GM23248 (cell line): ENCODE data around the gene VGF. TPM values are rescaled to one million over a fixed set of nuclear protein-coding genes. Genes with fewer than 3 reads are reported as not detected.
"Not testable (repeated sequence)": the region's sequence is repeated elsewhere in the genome, so short reads cannot be mapped to it uniquely, and the experiment has no call there.

Experiments used
- DNase-seq: peaks from one replicate; pipeline ENCODE4 v3.0.0-alpha.2; 2015
- H2AFZ ChIP-seq: fragments of 200-600 bp; sonication (generic); 2 replicates; pipeline ENCODE4 v1.6.1; 2016; ENCODE audit warnings: antibody characterized with exemption
- H3F3A ChIP-seq: fragments of 200-600 bp; sonication (generic); 2 replicates; pipeline ENCODE4 v1.6.1; 2016; ENCODE audit warnings: mild to moderate bottlenecking, antibody characterized with exemption, mixed run types; ENCODE audit not compliant: insufficient read depth
- H3K27ac ChIP-seq: fragments of 200-600 bp; sonication (generic); 2 replicates; pipeline ENCODE4 v1.5.1; 2016; ENCODE audit warnings: mild to moderate bottlenecking
- H3K27me3 ChIP-seq: fragments of 200-600 bp; sonication (generic); replicated peaks from 2 replicates; pipeline ENCODE4 v1.6.1; 2016; ENCODE audit warnings: mild to moderate bottlenecking; ENCODE audit not compliant: insufficient read depth
- H3K36me3 ChIP-seq: fragments of 200-600 bp; sonication (generic); 2 replicates; pipeline ENCODE4 v1.6.1; 2016; ENCODE audit warnings: low read depth, mild to moderate bottlenecking
- H3K4me1 ChIP-seq: fragments of 200-600 bp; sonication (generic); 2 replicates; pipeline ENCODE4 v1.6.1; 2016; ENCODE audit warnings: mild to moderate bottlenecking; ENCODE audit not compliant: insufficient read depth
- H3K4me2 ChIP-seq: fragments of 200-600 bp; sonication (generic); one replicate; pipeline ENCODE4 v1.6.1; 2016; ENCODE audit warnings: mild to moderate bottlenecking; ENCODE audit not compliant: unreplicated experiment
- H3K4me3 ChIP-seq: fragments of 200-600 bp; sonication (generic); 2 replicates; pipeline ENCODE4 v1.5.1; 2016; ENCODE audit warnings: mild to moderate bottlenecking
- H3K79me2 ChIP-seq: fragments of 200-600 bp; sonication (generic); 2 replicates; pipeline ENCODE4 v1.6.1; 2016; ENCODE audit warnings: mild to moderate bottlenecking; ENCODE audit not compliant: insufficient read depth
- H3K9ac ChIP-seq: fragments of 200-600 bp; sonication (generic); 2 replicates; pipeline ENCODE4 v1.6.1; 2016; ENCODE audit warnings: mild to moderate bottlenecking
- H3K9me2 ChIP-seq: fragments of 200-600 bp; sonication (generic); 2 replicates; pipeline ENCODE4 v1.6.1; 2016; ENCODE audit warnings: mixed run types, mild to moderate bottlenecking, moderate library complexity; ENCODE audit not compliant: insufficient read depth
- H3K9me3 ChIP-seq: fragments of 200-600 bp; sonication (generic); one replicate; pipeline ENCODE4 v1.6.1; 2017; ENCODE audit warnings: low read depth
- H4K20me1 ChIP-seq: fragments of 200-600 bp; sonication (generic); 2 replicates; pipeline ENCODE4 v1.6.0; 2016; ENCODE audit not compliant: insufficient read depth
- EZH2 ChIP-seq: fragments of 200-600 bp; sonication (generic); IDR thresholded peaks from 2 replicates; pipeline ENCODE4 v1.6.1; 2018; ENCODE audit warnings: antibody characterized with exemption, mild to moderate bottlenecking; ENCODE audit not compliant: insufficient read depth, poor library complexity, severe bottlenecking
- EZH2phosphoT487 ChIP-seq: fragments of 200-600 bp; sonication (generic); IDR thresholded peaks from 2 replicates; pipeline ENCODE4 v1.6.1; 2018; ENCODE audit warnings: antibody characterized with exemption, moderate library complexity, mild to moderate bottlenecking, low read depth; ENCODE audit not compliant: insufficient read depth
- WGBS, 2 experiments: methylation state at CpG; one replicate each; pipeline ENCODE4 v1.1.6; 2015 to 2017; ENCODE audit warnings: low lambda C conversion rate in 2 of 2, low coverage in 1 of 2; ENCODE audit errors: missing lambda C conversion rate in 2 of 2; 5-methylcytosine and 5-hydroxymethylcytosine counted together
- in situ Hi-C: fragments of 300-500 bp; cut with MboI; formaldehyde crosslinking; loops from 2 replicates; pipeline ENCODE4 v1.15.0; 2020
- microRNA-seq: library from miRNA; unstranded; fragments of <30 nt; microRNA quantifications from one replicate; pipeline ENCODE4, GENCODE V29; 2016; ENCODE audit warnings: borderline number of aligned reads
- polyA plus RNA-seq: library from polyadenylated mRNA; unstranded; fragments of >200 nt; fragmentation: Nextera tagmentation; extraction: Ambion mirVana; gene quantifications from 2 replicates; pipeline ENCODE4 v1.2.1, GENCODE V29; 2016
- small RNA-seq: library from RNA; depleted of rRNA; stranded (forward); fragments of <200 nt; gene quantifications from one replicate; pipeline ENCODE3, GENCODE V24; 2014; ENCODE audit warnings: low read depth, low replicate concordance
- total RNA-seq: library from RNA; depleted of rRNA; stranded (reverse); fragments of >200 nt; shearing (Covaris generic); gene quantifications from 2 replicates; pipeline ENCODE4 v1.2.3, GENCODE V29; 2014; rRNA removed

The VGF gene
- total and polyA plus RNA-seq, 2 experiments from 2014 or later: not detected

DNA sequence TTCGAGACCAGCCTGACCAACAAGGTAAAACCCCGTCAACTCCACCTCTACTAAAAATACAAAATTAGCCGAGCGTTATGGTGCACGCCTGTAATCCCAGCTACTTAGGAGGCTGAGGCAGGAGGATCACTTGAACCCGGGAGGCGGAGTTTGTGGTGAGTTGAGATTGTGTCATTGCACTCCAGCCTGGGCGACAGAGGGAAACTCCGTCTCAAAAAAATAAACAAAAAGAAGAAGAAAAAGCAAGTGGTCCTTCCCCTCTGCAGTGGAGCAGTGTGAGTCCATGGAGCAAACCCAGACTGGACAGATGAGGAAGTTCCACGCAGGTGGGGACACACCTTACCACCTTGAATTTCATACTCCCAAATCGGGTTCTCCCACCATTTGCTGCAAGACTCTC lies 51.5 kb downstream of the VGF start:
- H3K9ac ChIP-seq: peak overlapping the region; percentile 63
- peaks cover 13% of the 10 kb centered on the region for H3F3A ChIP-seq
- H3K36me3 ChIP-seq: no peaks in the 10 kb centered on the region
- H3K4me2 ChIP-seq: peak overlapping the region; percentile 30
- no peaks in the 10 kb centered on the region for H4K20me1 ChIP-seq
- peak overlapping the region; percentile 88 for H3K27ac ChIP-seq
- DNase-seq: no peak
- TF ChIP-seq EZH2 (no peak), EZH2phosphoT487 (no peak)
- no peak overlapping the region for H3K4me3 ChIP-seq
- peaks cover 31% of the 10 kb centered on the region for H3K4me1 ChIP-seq
- no peaks in the 10 kb centered on the region for H3K79me2 ChIP-seq
- WGBS, 2 experiments: 85 to 88% methylated on average over 11 of the region's 11 CpGs
- H3K27me3 ChIP-seq: no peaks in the 10 kb centered on the region
- H3K9me3 ChIP-seq: no peaks in the 10 kb centered on the region
- no peaks in the 10 kb centered on the region for H3K9me2 ChIP-seq
- in situ Hi-C loops: no loop called here
- no peak overlapping the region for H2AFZ ChIP-seq

DNA sequence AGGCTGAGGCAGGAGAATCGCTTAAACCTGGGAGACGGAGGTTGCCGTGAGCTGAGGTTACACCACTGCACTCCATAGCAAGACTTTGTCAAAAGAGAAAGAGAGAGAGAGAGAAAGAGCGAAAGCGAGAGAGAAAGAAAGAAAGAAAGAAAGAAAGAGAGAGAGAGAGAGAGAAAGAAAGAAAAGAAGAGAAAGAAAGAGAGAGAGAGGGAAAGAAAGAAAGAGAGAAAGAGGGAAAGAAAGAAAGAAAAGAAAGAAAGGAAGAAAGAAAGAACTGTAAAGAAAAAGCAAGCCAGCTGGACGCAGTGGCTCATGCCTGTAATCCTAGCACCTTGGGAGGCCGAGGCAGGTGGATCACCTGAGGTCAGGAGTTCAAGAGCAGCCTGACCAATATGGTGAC lies 52.2 kb downstream of the VGF start:
- H2AFZ ChIP-seq, H3K27ac ChIP-seq, H3F3A ChIP-seq, H3K27me3 ChIP-seq, H3K4me2 ChIP-seq, H3K9me3 ChIP-seq, H3K9ac ChIP-seq, H3K4me3 ChIP-seq, H4K20me1 ChIP-seq, in situ Hi-C loops, H3K9me2 ChIP-seq, H3K79me2 ChIP-seq, H3K36me3 ChIP-seq, DNase-seq: not testable (repeated sequence)
- H3K4me1 ChIP-seq: peaks cover 29% of the 10 kb centered on the region
- 91 to 98% methylated on average over 6 to 7 of the region's 7 CpGs for WGBS, 2 experiments

Small RNA genes within 50 kb of the gene (microRNA-seq; reads per million reads assigned to microRNA genes)
- gene MIR4653: not detected

Small RNA genes within 50 kb of the gene (small RNA-seq; reads per million reads assigned to genes)
- not detected for gene MIR4653

Other genes with a start within 250 kb of the VGF start
- not detected in 2 replicates for gene MUC3A, start 216.0 kb downstream of the VGF start, total RNA-seq
- not detected in 2 replicates for gene MUC3A, start 216.0 kb downstream of the VGF start, polyA plus RNA-seq
- 0.54 and 1.5 TPM in 2 replicates for gene MUC12, start 196.0 kb downstream of the VGF start, total RNA-seq
- 1.0 and 1.3 TPM in 2 replicates for gene MUC12, start 196.0 kb downstream of the VGF start, polyA plus RNA-seq
- gene MUC17, start 145.5 kb downstream of the VGF start, total RNA-seq: not detected in 2 replicates
- gene MUC17, start 145.5 kb downstream of the VGF start, polyA plus RNA-seq: not detected in 2 replicates
- 10.3 and 11.0 TPM in 2 replicates for gene TRIM56, start 80.1 kb downstream of the VGF start, total RNA-seq
- gene TRIM56, start 80.1 kb downstream of the VGF start, polyA plus RNA-seq: 8.8 and 9.2 TPM in 2 replicates
- gene SERPINE1, start 38.5 kb downstream of the VGF start, total RNA-seq: 1,900 and 2,000 TPM in 2 replicates
- 1,537 and 1,563 TPM in 2 replicates for gene SERPINE1, start 38.5 kb downstream of the VGF start, polyA plus RNA-seq
- 198 and 236 TPM in 2 replicates for gene AP1S1, start 11.1 kb downstream of the VGF start, total RNA-seq
- gene AP1S1, start 11.1 kb downstream of the VGF start, polyA plus RNA-seq: 37.4 and 38.2 TPM in 2 replicates
- gene NAT16, start 14.7 kb upstream of the VGF start, total RNA-seq: not detected in 2 replicates
- gene NAT16, start 14.7 kb upstream of the VGF start, polyA plus RNA-seq: not detected in 2 replicates
- not detected in 2 replicates for gene MOGAT3, start 35.5 kb upstream of the VGF start, total RNA-seq
- gene MOGAT3, start 35.5 kb upstream of the VGF start, polyA plus RNA-seq: not detected in 2 replicates
- gene PLOD3, start 52.0 kb upstream of the VGF start, total RNA-seq: 126 and 149 TPM in 2 replicates
- gene PLOD3, start 52.0 kb upstream of the VGF start, polyA plus RNA-seq: 189 and 190 TPM in 2 replicates
- 98.0 and 102 TPM in 2 replicates for gene ZNHIT1, start 52.6 kb upstream of the VGF start, total RNA-seq
- gene ZNHIT1, start 52.6 kb upstream of the VGF start, polyA plus RNA-seq: 119 and 129 TPM in 2 replicates
- 2.9 and 5.0 TPM in 2 replicates for gene CLDN15, start 72.2 kb upstream of the VGF start, total RNA-seq
- gene CLDN15, start 72.2 kb upstream of the VGF start, polyA plus RNA-seq: 0.81 and 1.4 TPM in 2 replicates
- gene FIS1, start 79.5 kb upstream of the VGF start, total RNA-seq: 169 and 193 TPM in 2 replicates
- gene FIS1, start 79.5 kb upstream of the VGF start, polyA plus RNA-seq: 235 and 237 TPM in 2 replicates
- gene IFT22, start 156.2 kb upstream of the VGF start, total RNA-seq: 40.1 and 51.9 TPM in 2 replicates
- gene IFT22, start 156.2 kb upstream of the VGF start, polyA plus RNA-seq: 52.1 and 59.8 TPM in 2 replicates
- 1.6 TPM in 1 of 2 replicates, not detected in the other for gene COL26A1, start 197.3 kb upstream of the VGF start, total RNA-seq
- gene COL26A1, start 197.3 kb upstream of the VGF start, polyA plus RNA-seq: not detected in 2 replicates